Nucleus accumbens (tissue), 56 donors: ENCODE measurements around the gene ARMC8.

Experiments
- DNase-seq, 56 donors: peaks; one replicate each; lab custom pipeline; 2025; lab: John Stamatoyannopoulos, UW

ARMC8 gene

DNA sequence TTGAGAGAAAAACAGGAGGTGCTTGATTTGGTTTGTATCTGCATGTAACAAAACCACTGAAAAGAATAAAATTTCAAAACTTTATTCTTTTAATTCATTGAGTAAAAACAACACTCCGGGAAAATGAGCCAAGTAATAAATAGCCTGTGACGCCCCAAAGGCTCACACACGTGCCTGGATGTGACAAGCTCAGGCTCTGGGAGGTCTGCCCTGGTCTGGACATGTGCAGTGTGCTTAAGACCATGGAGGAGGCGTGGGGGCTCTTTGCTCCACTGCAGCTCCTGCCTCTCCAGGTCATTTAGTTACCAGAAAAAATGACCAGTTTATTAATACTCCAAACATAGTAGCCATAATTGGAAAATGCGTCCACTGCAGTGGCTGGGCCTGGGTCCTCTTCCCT is 151.1 kb downstream of the ARMC8 start:
- DNase-seq, result no peak

DNA sequence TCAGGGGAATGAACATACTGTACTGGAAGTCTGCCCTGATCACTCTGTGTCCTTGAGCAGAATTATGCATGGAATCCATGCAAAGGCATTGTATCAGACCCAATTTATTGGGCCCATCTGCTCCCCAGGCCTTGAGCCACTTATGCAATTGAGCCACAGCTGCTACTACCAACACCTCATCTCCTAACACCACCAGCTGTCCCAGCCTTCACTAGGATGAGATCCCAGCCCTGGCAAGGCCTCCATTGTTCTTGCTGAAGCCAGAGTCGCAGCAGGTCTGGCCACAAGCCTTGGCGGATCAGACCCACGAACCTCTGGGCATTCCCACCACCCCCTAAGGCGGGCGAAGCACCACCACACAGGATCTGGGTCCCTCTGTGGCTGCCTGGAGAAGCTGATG is 151.7 kb downstream of the ARMC8 start:
- no peak for DNase-seq

DNA sequence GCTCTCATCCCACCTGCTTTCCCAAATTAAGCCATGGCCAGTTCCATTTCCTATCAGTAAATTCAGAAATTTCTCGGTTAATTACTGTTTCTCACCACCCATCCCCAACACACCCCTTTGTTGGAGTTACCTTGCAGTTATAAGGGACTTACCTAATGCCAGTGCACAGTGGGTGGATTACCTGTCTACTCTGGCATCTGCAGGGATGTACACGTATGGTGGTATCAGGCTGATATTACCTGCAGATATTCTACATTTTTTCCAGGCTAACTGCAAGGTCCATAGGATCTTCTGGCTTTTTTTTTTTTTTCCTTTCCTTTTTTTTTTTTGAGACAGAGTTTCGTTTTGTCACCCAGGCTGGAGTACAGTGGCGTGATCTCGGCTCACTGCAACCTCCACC is 153.4 kb downstream of the ARMC8 start:
- DNase-seq, result no peak

GRCh38 chr3:138344754-138345153 is 157.7 kb downstream of the ARMC8 start:
- no peak for DNase-seq
